MCF 10A (cell line): Measurements from ENCODE around the gene OR10R2. TPM values are rescaled to one million over a fixed set of nuclear protein-coding genes. Genes with fewer than 3 reads are reported as not detected.

Experiments used
- BruUV-seq: library from RNA; stranded (reverse); fragments of 400-500 nt; replicated peaks from 2 replicates; lab custom pipeline; 2021; lab: Mats Ljungman, UMichigan
- CTCF ChIA-PET: fragments of 300-600 bp; sonication (Branson Sonifier 250); formaldehyde crosslinking; extraction: SDS; loops from one replicate; lab custom pipeline; 2021; ENCODE audit warnings: antibody characterized with exemption, inconsistent platforms; lab: Yijun Ruan, JAX
- POLR2A ChIA-PET: fragments of 300-600, 350-650 bp; sonication (Branson Sonifier 250); formaldehyde crosslinking; extraction: SDS; loops from one replicate; lab custom pipeline; 2020; ENCODE audit warnings: antibody characterized with exemption, inconsistent platforms; lab: Yijun Ruan, JAX
- DNase-seq: peaks from one replicate; pipeline ENCODE4 v3.0.0-alpha.2; 2018; ENCODE audit not compliant: unreplicated experiment
- H3K27ac Mint-ChIP-seq: one replicate; pipeline ENCODE4 v1.8.0; 2022; ENCODE audit warnings: mild to moderate bottlenecking, low read depth, mixed read lengths; ENCODE audit not compliant: unreplicated experiment
- H3K27me3 Mint-ChIP-seq: one replicate; pipeline ENCODE4 v1.8.0; 2022; ENCODE audit warnings: mixed read lengths; ENCODE audit not compliant: insufficient read depth, unreplicated experiment
- H3K36me3 Mint-ChIP-seq: one replicate; pipeline ENCODE4 v1.8.0; 2022; ENCODE audit warnings: mild to moderate bottlenecking, moderate library complexity, mixed read lengths; ENCODE audit not compliant: insufficient read depth, unreplicated experiment
- H3K4me1 Mint-ChIP-seq: one replicate; pipeline ENCODE4 v1.8.0; 2022; ENCODE audit warnings: mixed read lengths; ENCODE audit not compliant: insufficient read depth, unreplicated experiment
- H3K4me3 Mint-ChIP-seq: one replicate; pipeline ENCODE4 v1.8.0; 2022; ENCODE audit warnings: mild to moderate bottlenecking, moderate library complexity, mixed read lengths; ENCODE audit not compliant: unreplicated experiment
- H3K9me3 Mint-ChIP-seq: one replicate; pipeline ENCODE4 v1.8.0; 2022; ENCODE audit warnings: mixed read lengths; ENCODE audit not compliant: unreplicated experiment
- CTCF ChIP-seq: fragments of 200-600 bp; IDR thresholded peaks from one replicate; pipeline ENCODE4 v1.8.0; 2022; ENCODE audit warnings: antibody characterized with exemption, mild to moderate bottlenecking; ENCODE audit not compliant: unreplicated experiment
- intact Hi-C: fragments of 100-400 bp; cut with micrococcal nuclease; formaldehyde crosslinking; loops from 2 replicates; pipeline ENCODE4 v1.14.1; 2022
- total RNA-seq: library from RNA; stranded (reverse); gene quantifications from 2 replicates; pipeline ENCODE4 v1.2.3, GENCODE V29; 2022

The OR10R2 gene
- total RNA-seq, 1 experiment from 2014 or later = not detected

- CTCF ChIA-PET = no interaction called here
- intact Hi-C loops = no loop called here
- H3K4me3 Mint-ChIP-seq = no peak overlapping the region
- H3K4me1 Mint-ChIP-seq = no peaks in the 10 kb centered on the region
- TF ChIP-seq CTCF = no peak
- BruUV-seq = no TSS peak
- H3K27ac Mint-ChIP-seq = no peak overlapping the region
- H3K36me3 Mint-ChIP-seq = no peaks in the 10 kb centered on the region
- POLR2A ChIA-PET = no interaction called here
- no peak for DNase-seq
- no peaks in the 10 kb centered on the region for H3K9me3 Mint-ChIP-seq
- H3K27me3 Mint-ChIP-seq = peaks cover 66% of the 10 kb centered on the region
Observed at GRCh38 chr1:158434741-158435140, 37.3 kb upstream of the OR10R2 start.

- Mint-ChIP-seq H3K4me3 (no peak overlapping the region), H3K36me3 (no peaks in the 10 kb centered on the region), H3K27me3 (peaks cover 70% of the 10 kb centered on the region), H3K9me3 (no peaks in the 10 kb centered on the region), H3K27ac (no peak overlapping the region), H3K4me1 (no peaks in the 10 kb centered on the region)
- DNase-seq = no peak
- ChIA-PET CTCF (no interaction called here), POLR2A (no interaction called here)
- TF ChIP-seq CTCF = no peak
- BruUV-seq = no TSS peak
- intact Hi-C loops = no loop called here
Observed at GRCh38 chr1:158445376-158445775, 26.6 kb upstream of the OR10R2 start.

- BruUV-seq = no TSS peak
- no peak for TF ChIP-seq CTCF
- Mint-ChIP-seq H3K27me3 (peaks cover 77% of the 10 kb centered on the region), H3K4me3 (no peak overlapping the region), H3K9me3 (peaks cover 8% of the 10 kb centered on the region), H3K27ac (no peak overlapping the region), H3K36me3 (no peaks in the 10 kb centered on the region), H3K4me1 (no peaks in the 10 kb centered on the region)
- DNase-seq = no peak
- POLR2A ChIA-PET = no interaction called here
- intact Hi-C loops = no loop called here
- CTCF ChIA-PET = no interaction called here
Observed at GRCh38 chr1:158454537-158454936, 17.5 kb upstream of the OR10R2 start.

- no peaks in the 10 kb centered on the region for H3K36me3 Mint-ChIP-seq
Observed at GRCh38 chr1:158457246-158457645, 14.8 kb upstream of the OR10R2 start.

More at GRCh38 chr1:158457246-158457645, 14.8 kb upstream of the OR10R2 start:
- H3K9me3 Mint-ChIP-seq = no peaks in the 10 kb centered on the region
- ChIA-PET CTCF (interaction anchor here (0.6 kb wide), 1 partner anchor 26 kb away, joined by 3 read pairs; no protein-coding TSS in a partner anchor), POLR2A (no interaction called here)
- peaks cover 90% of the 10 kb centered on the region for H3K27me3 Mint-ChIP-seq
- no peak overlapping the region for H3K27ac Mint-ChIP-seq
- no TSS peak for BruUV-seq
- H3K4me3 Mint-ChIP-seq = no peak overlapping the region
- no peak for DNase-seq
- intact Hi-C loops = no loop called here
- no peak for TF ChIP-seq CTCF
- no peaks in the 10 kb centered on the region for H3K4me1 Mint-ChIP-seq
